Tibial nerve (tissue), 4 donors: ENCODE results near the gene CPNE7.

ENCODE experiments used
- CTCF ChIP-seq, 5 experiments: fragments of 200-600 bp in 3 of 5; fragments of 450-650 bp in 2 of 5; sonication (generic) in 3 of 5; IDR thresholded peaks; one replicate each; pipeline ENCODE4 v1.5.1; 2016 to 2019; ENCODE audit warnings: antibody characterized with exemption in 5 of 5, mild to moderate bottlenecking in 3 of 5, moderate library complexity in 2 of 5
- EP300 ChIP-seq, 2 donors: sonication (generic); formaldehyde crosslinking; IDR thresholded peaks; one replicate each; pipeline ENCODE4 v1.6.1; 2017; ENCODE audit warnings: antibody characterized with exemption in 2 of 2, mild to moderate bottlenecking in 1 of 2
- POLR2A ChIP-seq, 2 donors: fragments of 450-650 bp; IDR thresholded peaks; one replicate each; pipeline ENCODE4 v1.6.1; 2017; ENCODE audit warnings: antibody characterized with exemption in 2 of 2, mild to moderate bottlenecking in 2 of 2, moderate library complexity in 2 of 2

GRCh38 chr16:89633064-89633631 is 57.6 kb downstream of the CPNE7 start:
- TF ChIP-seq CTCF (IDR thresholded peaks at IDR 0.05), result no peak
- no peak for TF ChIP-seq POLR2A (IDR thresholded peaks at IDR 0.05)
- no peak for TF ChIP-seq EP300 (IDR thresholded peaks at IDR 0.05)
